Hepatocyte (in vitro differentiated cells): ENCODE measurements around the gene IFT27.

Experiments
- EZH2 ChIP-seq: fragments of 200-600 bp; sonication (generic); IDR thresholded peaks from 2 replicates; pipeline ENCODE4 v1.6.1; 2016; ENCODE audit warnings: antibody characterized with exemption, mild to moderate bottlenecking, borderline replicate concordance
- TF ChIP-seq, protein P1 (sequence below): fragments of 200-600 bp; sonication (generic); IDR thresholded peaks from 2 replicates; pipeline ENCODE4 v1.5.1; 2016; ENCODE audit warnings: antibody characterized with exemption, mild to moderate bottlenecking; ENCODE audit not compliant: poor library complexity

DNA sequence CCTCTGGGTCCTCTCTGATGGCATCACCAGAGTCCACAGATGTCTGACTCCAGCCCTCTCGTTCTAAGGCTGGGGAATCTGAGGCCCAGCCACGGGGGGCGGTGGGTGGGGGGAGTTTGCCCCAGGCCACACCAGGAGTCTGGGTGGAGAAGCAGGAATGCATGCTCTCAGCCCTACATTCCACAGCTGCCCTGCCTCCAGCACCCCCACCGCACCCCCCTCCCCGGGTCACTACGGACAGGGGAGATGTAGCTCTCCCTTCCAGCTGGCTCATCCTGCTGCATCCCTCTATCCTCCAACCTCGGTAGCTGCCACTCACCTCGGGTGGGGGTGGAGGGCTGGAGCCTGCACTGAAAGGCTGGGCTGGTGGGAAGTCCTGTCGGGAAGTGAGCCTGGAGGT, 43.2 kb upstream of the IFT27 start:
- no peak for TF ChIP-seq EZH2
- TF ChIP-seq, protein P1, sequence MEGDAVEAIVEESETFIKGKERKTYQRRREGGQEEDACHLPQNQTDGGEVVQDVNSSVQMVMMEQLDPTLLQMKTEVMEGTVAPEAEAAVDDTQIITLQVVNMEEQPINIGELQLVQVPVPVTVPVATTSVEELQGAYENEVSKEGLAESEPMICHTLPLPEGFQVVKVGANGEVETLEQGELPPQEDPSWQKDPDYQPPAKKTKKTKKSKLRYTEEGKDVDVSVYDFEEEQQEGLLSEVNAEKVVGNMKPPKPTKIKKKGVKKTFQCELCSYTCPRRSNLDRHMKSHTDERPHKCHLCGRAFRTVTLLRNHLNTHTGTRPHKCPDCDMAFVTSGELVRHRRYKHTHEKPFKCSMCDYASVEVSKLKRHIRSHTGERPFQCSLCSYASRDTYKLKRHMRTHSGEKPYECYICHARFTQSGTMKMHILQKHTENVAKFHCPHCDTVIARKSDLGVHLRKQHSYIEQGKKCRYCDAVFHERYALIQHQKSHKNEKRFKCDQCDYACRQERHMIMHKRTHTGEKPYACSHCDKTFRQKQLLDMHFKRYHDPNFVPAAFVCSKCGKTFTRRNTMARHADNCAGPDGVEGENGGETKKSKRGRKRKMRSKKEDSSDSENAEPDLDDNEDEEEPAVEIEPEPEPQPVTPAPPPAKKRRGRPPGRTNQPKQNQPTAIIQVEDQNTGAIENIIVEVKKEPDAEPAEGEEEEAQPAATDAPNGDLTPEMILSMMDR, result no peak
